NCI-H82 (cell line): Measurements from ENCODE around the gene PPP1R17.

Experiments used
- DNase-seq: peaks from one replicate; lab custom pipeline; 2025; lab: John Stamatoyannopoulos, UW

The PPP1R17 gene

GRCh38 chr7:31699050-31699449, 12.0 kb downstream of the PPP1R17 start:
- DNase-seq = no peak

GRCh38 chr7:31702354-31702753, 15.3 kb downstream of the PPP1R17 start:
- no peak for DNase-seq

GRCh38 chr7:31705377-31705776, 18.4 kb downstream of the PPP1R17 start:
- DNase-seq = no peak

- DNase-seq = no peak
Measured at GRCh38 chr7:31707089-31707488, 20.1 kb downstream of the PPP1R17 start.

- peak; percentile 25 for DNase-seq
Measured at GRCh38 chr7:31710171-31710570, 23.2 kb downstream of the PPP1R17 start.

- no peak for DNase-seq
Measured at GRCh38 chr7:31716355-31716754, 29.3 kb downstream of the PPP1R17 start.

GRCh38 chr7:31720366-31720765, 33.4 kb downstream of the PPP1R17 start:
- DNase-seq = no peak

- no peak for DNase-seq
Measured at GRCh38 chr7:31724696-31725095, 37.7 kb downstream of the PPP1R17 start.

- DNase-seq = no peak
Measured at GRCh38 chr7:31729195-31729804, 42.3 kb downstream of the PPP1R17 start.

- no peak for DNase-seq
Measured at GRCh38 chr7:31734456-31734855, 47.4 kb downstream of the PPP1R17 start.

GRCh38 chr7:31735991-31736982, 49.3 kb downstream of the PPP1R17 start:
- peak; percentile 86 for DNase-seq

- no peak for DNase-seq
Measured at GRCh38 chr7:31741852-31742251, 54.8 kb downstream of the PPP1R17 start.

- peak; percentile 79 for DNase-seq
Measured at GRCh38 chr7:31744294-31744874, 57.4 kb downstream of the PPP1R17 start.

- no peak for DNase-seq
Measured at GRCh38 chr7:31747553-31747952, 60.5 kb downstream of the PPP1R17 start.

GRCh38 chr7:31748084-31748483, 61.1 kb downstream of the PPP1R17 start:
- DNase-seq = no peak

- DNase-seq = no peak
Measured at GRCh38 chr7:31751726-31752125, 64.7 kb downstream of the PPP1R17 start.
